Adrenal gland (tissue), 5 donors: Measurements from ENCODE around the gene ATG12.

Experiments used
- POLR2A ChIP-seq, 2 donors: fragments of 450-650 bp; IDR thresholded peaks; one replicate each; pipeline ENCODE4 v1.6.1; 2017; ENCODE audit warnings: antibody characterized with exemption in 2 of 2, mild to moderate bottlenecking in 2 of 2, moderate library complexity in 1 of 2
- TF ChIP-seq, protein P1 (sequence below), 6 experiments: fragments of 450-650 bp in 4 of 6; fragments of 200-600 bp in 2 of 6; sonication (generic) in 1 of 6; IDR thresholded peaks; 1 replicate in 5 of 6; 2 replicates in 1 of 6; pipeline versions ENCODE4 v1.5.1 to v1.8.0; 2016 to 2021; ENCODE audit warnings: antibody characterized with exemption in 6 of 6, mild to moderate bottlenecking in 2 of 6, moderate library complexity in 1 of 6
- donor health status: DM: no; HTN: no; CAD: no.

DNA sequence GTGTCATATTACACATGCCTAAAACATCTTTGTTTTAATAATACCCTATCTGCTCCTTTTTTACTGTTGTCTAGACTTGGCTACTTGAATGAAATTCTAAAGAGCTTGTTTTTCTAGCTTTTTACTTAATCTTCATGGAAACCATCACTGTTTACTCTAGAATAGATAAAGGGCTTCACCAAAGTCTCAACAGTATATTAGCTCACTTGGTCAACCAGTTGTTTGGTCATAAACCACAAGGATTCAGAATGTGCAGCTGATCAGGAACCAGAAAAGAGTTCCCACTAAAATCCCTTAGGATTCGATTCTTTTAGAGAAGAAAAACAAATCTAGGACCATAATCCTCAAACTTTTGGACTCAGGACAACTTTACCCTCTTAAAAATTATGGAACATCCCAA, 62.9 kb downstream of the ATG12 start:
- no peak for TF ChIP-seq POLR2A (IDR thresholded peaks at IDR 0.05)
- TF ChIP-seq, protein P1, sequence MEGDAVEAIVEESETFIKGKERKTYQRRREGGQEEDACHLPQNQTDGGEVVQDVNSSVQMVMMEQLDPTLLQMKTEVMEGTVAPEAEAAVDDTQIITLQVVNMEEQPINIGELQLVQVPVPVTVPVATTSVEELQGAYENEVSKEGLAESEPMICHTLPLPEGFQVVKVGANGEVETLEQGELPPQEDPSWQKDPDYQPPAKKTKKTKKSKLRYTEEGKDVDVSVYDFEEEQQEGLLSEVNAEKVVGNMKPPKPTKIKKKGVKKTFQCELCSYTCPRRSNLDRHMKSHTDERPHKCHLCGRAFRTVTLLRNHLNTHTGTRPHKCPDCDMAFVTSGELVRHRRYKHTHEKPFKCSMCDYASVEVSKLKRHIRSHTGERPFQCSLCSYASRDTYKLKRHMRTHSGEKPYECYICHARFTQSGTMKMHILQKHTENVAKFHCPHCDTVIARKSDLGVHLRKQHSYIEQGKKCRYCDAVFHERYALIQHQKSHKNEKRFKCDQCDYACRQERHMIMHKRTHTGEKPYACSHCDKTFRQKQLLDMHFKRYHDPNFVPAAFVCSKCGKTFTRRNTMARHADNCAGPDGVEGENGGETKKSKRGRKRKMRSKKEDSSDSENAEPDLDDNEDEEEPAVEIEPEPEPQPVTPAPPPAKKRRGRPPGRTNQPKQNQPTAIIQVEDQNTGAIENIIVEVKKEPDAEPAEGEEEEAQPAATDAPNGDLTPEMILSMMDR (IDR thresholded peaks at IDR 0.05) = no peak
